Measurements from ENCODE around the gene KRTAP10-3.
A peak's percentile ranks its signal among the peaks of the same experiment; 100 is the strongest.
"Not testable (repeated sequence)": the region's sequence is repeated elsewhere in the genome, so short reads cannot be mapped to it uniquely, and the experiment has no call there.

Gene KRTAP10-3

DNA sequence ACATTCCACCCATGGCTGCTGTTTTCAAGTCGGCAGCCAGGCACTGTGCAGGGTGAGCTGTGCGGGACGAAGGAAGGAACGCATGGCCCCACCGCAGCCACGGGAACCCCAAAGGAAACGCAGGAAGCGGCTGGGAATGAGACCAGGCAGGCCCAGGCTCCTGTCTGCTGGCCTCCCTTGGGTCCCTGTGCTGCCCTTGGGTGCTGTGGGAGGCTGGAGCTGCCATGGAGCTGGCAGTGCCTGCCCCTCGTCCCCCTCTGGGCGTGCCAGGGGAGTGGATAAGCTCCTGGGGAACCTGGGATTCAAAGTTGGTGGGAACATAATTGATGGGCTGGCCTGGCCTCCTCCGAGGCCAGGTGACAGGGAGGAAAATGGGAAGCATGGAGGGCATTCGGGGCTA is 9.7 kb upstream of the KRTAP10-3 start:
- H3K36me3 Mint-ChIP-seq: no peaks in the 10 kb centered on the region
- ATAC-seq (no peak), DNase-seq (ENCODE audit: low spot score in 2 of 2) (no peak)
- no peaks in the 10 kb centered on the region for H3K9me3 Mint-ChIP-seq
- peaks cover 17% of the 10 kb centered on the region for H3K4me1 Mint-ChIP-seq
- no peak overlapping the region for H3K4me3 Mint-ChIP-seq
- H3K27ac Mint-ChIP-seq: no peak overlapping the region

DNA sequence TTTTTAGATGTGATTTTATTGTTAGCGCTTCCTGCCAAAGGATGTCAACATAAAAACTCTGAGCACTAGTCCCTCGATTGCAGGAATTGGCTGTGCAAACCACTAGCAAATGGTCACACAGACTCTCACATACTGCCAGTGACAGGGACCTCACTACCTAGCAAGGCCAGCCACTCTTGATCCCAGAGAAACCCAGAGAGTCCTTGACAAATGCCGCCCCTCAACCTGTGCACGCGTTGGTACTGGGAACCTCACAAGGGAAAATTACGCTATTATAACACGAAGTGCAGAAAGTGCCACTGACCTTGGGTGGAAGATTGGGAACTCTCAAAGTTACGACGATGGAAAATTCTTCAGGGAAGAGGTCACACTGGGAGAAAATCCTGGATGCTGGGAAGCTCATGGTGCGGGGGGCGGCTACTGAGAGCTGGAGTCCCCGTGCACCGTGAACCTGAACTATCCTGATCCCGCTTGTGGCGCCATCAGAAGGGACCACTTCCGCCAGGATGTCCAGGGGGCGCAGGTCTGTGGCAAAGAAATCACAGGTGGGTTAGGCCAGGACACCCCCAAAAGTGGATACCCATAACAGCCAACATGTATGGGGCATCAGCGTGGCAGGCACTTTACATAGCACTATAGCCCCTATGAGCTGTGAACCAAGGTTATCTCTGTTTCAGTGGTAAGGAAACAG is 9.0 kb upstream of the KRTAP10-3 start:
- DNase-seq (ENCODE audit: low spot score in 2 of 2): no peak
- Mint-ChIP-seq H3K4me1 (peaks cover 17% of the 10 kb centered on the region), H3K4me3 (no peak overlapping the region), H3K27ac (no peak overlapping the region), H3K36me3 (no peaks in the 10 kb centered on the region), H3K9me3 (no peaks in the 10 kb centered on the region)
- ATAC-seq: no peak

DNA sequence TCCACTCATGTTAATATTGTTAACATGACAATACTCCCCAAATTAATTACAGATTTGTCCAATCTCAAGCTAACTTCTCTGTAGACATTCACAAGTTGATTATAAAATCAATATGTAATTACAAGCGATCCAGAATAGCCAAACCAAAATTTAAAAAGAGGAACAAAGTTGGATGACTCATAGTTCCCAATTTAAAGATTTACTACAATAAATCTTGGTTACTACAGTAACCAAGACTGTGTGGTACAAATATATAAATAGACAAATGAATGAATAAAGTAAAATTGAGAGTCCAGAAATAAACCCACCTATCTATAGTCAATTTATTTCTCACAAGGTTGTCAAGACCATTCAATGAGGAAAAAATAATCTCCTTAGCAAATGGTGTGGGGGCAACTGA is 7.8 kb upstream of the KRTAP10-3 start:
- no peak for DNase-seq (ENCODE audit: low spot score in 2 of 2)
- Mint-ChIP-seq H3K27ac (no peak overlapping the region), H3K9me3 (no peaks in the 10 kb centered on the region), H3K4me1 (peaks cover 17% of the 10 kb centered on the region), H3K36me3 (no peaks in the 10 kb centered on the region), H3K4me3 (no peak overlapping the region)
- no peak for ATAC-seq

DNA sequence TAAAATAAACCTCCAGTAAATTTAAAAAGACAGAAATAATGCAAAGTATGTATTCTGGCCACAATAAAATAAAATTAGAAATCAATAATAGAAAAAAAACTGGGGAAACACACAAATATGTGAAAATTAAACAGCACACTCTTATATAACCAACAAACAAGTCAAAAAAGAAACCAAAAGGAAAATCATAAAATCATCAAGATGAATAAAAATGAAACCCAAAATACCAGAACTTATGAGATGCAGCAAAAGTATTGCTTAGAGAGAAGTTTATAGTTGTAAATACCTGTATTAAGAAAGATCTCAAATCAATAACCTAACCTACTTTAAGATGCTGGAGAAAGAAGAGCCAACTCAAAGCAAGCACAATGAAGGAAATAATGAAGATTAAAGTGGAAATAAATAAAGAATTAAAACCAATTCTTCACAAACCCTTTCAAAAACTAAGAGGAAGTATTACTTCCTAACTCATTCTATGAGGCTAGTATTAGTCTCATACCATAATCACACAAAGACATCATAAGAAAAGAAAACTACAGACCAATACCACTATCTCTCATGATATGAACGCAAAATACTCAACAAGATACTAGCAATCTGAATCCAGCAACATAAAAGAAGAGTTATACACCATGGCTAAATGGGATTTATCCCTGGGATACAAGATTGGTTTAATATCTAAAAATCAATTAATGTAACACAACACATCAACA is 6.4 kb upstream of the KRTAP10-3 start:
- peaks cover 17% of the 10 kb centered on the region for H3K4me1 Mint-ChIP-seq
- no peak overlapping the region for H3K4me3 Mint-ChIP-seq
- DNase-seq (ENCODE audit: low spot score in 2 of 2) (no peak), ATAC-seq (peak; percentile 69)
- no peaks in the 10 kb centered on the region for H3K36me3 Mint-ChIP-seq
- H3K9me3 Mint-ChIP-seq: peaks cover 5% of the 10 kb centered on the region
- no peak overlapping the region for H3K27ac Mint-ChIP-seq

DNA sequence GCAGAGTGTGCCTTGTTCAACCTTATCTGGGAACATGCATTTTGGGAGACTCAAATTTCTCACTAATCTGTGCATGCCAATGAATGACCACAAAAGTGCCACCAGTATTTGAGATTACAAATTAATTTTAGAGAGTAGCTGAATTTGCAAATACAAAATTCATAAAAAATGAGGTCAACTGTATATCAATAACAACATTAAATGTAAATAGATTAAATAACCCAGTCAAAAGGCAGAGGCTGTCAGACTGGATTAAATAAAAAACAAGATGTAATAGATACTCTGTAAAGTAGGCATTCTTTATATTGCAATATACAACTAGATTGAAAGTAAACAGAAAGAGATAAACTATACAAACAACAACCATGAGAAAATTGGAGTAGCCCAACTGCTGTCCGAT is 5.5 kb upstream of the KRTAP10-3 start:
- H3K36me3 Mint-ChIP-seq: no peaks in the 10 kb centered on the region
- ATAC-seq: no peak
- H3K9me3 Mint-ChIP-seq: peaks cover 5% of the 10 kb centered on the region
- DNase-seq (ENCODE audit: low spot score in 2 of 2): no peak
- peaks cover 12% of the 10 kb centered on the region for H3K4me1 Mint-ChIP-seq
- no peak overlapping the region for H3K4me3 Mint-ChIP-seq
- H3K27ac Mint-ChIP-seq: no peak overlapping the region

DNA sequence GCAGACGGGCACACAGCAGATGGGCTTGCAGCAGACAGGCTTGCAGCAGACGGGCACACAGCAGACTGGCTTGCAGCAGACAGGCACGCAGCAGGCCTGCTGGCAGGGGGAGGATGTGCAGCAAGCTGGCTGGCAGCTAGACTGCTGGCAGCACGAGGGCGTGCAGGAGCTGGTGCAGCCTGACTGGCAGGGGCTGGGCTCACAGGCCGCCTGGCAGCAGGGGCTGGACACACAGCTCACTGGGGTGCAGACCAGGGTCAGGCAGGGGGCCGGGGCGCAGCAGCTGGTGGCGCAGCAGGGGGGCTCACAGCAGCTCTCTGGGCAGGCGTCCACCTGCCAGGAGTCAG is 293 bp downstream of the KRTAP10-3 start:
- not testable (repeated sequence) for H3K4me3 Mint-ChIP-seq, H3K27ac Mint-ChIP-seq, H3K36me3 Mint-ChIP-seq, ATAC-seq, H3K4me1 Mint-ChIP-seq, H3K9me3 Mint-ChIP-seq
- DNase-seq (ENCODE audit: low spot score in 2 of 2): peak in 1 of 2 donors; percentile 42

DNA sequence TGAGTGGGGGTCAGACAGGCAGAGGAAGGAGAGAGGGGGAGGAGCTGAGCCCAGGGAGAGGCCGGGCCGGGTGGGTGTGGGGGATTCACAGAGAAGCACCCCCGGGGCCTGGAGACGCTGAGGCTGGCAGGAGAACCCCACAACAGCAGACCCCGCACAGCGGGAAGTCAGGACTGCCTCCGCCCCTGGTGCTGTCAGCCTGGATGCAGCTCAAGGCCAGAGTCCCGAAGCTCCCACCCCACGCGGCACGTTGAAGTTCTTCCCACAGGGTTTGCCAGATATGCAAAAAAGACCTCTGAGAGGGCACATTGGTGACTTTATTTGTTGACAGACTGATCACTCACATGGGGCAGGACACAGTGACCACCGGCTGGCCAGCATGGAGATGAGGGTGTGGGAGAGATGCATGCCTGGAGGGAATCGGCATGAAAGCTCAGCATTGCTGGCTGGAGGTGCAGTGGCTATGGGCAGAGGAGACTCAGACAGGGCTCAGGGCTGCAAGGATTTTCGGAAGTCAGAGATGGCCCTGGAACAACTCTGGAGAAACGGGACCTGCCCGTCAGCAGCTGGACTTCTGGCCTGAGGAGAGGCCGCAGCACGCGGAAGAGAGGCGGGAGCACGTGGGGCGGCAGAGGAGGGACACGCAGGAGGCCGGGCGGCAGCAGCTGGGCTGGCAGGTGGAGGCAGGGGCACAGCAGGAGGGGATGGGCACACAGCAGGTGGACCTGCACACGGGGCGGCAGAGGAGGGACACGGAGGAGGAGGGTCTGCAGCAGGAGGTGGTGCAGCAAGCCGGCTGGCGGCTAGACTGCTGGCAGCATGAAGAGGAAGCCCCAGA is 885 bp downstream of the KRTAP10-3 start:
- no peaks in the 10 kb centered on the region for H3K36me3 Mint-ChIP-seq
- H3K9me3 Mint-ChIP-seq: peaks cover 5% of the 10 kb centered on the region
- H3K4me3 Mint-ChIP-seq: no peak overlapping the region
- DNase-seq (ENCODE audit: low spot score in 2 of 2) (no peak), ATAC-seq (no peak)
- no peaks in the 10 kb centered on the region for H3K4me1 Mint-ChIP-seq
- H3K27ac Mint-ChIP-seq: no peak overlapping the region

DNA sequence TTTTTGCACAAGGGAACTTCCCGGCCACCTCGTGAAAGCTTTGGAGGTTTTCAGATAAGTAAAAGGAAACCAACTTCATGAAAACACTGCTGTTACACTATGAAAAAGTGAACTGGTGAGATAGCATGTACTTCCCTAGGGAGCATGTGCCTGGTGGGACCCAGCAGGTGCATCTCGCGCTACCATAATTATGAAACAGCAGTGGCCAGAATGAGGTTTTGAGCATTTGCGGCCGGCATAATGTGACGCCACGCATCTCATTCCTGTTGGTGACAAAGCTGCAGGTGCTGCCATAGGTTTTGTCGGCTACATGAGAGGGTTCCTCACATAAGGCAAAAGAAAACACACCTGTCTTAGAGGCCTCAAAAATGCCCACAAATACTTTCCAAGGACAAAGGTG is 1.7 kb downstream of the KRTAP10-3 start:
- Mint-ChIP-seq H3K9me3 (peaks cover 5% of the 10 kb centered on the region), H3K4me3 (no peak overlapping the region), H3K36me3 (no peaks in the 10 kb centered on the region), H3K27ac (no peak overlapping the region), H3K4me1 (no peaks in the 10 kb centered on the region)
- DNase-seq (ENCODE audit: low spot score in 2 of 2) (no peak), ATAC-seq (no peak)

DNA sequence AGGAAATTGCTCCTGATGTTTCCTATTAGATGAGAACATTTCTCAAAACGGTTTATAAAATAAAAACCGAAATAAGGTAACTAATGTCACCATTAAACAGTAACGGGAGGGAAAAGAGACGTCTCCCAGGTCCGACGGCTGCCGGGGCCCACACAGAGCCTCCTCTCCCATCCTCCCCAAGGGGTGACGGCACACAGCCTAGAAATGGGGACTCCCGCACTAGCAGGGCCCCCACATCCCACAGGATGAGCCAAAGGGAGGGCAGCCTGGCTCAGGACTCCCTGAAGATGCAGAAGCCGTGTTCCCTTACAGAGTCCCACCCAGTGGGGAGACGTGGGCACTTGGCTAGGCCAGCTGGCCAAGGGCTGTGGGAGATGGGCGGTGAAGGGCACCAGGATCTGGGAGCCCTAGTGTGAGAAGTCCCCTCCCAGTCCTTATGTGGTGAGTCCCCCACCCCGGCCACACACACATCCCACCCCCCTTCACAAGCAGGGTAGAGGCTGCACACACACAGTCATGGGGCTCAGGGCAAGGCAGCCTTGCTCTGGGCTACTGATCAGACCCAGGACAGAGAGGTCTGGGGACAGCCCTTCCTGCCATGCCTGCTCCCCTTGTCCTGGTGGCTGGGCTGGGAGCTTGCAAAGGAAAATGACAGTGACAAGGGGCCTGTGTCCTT is 3.3 kb downstream of the KRTAP10-3 start:
- H3K27ac Mint-ChIP-seq: no peak overlapping the region
- H3K4me1 Mint-ChIP-seq: no peaks in the 10 kb centered on the region
- no peaks in the 10 kb centered on the region for H3K36me3 Mint-ChIP-seq
- H3K9me3 Mint-ChIP-seq: no peaks in the 10 kb centered on the region
- ATAC-seq: no peak
- peak in 1 of 2 donors; percentile 36 for DNase-seq (ENCODE audit: low spot score in 2 of 2)
- H3K4me3 Mint-ChIP-seq: no peak overlapping the region

DNA sequence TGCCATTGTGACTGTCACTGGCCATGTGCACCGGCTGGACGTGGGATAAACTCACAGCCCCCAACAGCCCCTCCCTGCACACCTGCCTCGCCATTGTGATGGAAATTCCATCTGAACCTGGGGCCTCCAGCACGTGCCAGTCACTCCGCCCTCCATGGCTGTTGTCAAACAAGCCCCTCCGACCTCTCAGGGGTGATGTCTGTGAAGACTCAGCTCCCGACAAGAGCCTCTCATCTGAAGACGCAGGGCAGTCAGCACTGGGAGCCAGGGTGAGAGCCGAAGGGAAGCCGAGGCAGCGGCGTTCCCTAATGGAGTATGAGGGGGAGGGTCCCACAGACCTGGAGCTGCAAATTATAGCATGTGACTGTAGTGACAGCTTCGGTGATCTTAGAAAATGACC is 5.9 kb downstream of the KRTAP10-3 start:
- Mint-ChIP-seq H3K9me3 (peaks cover 1% of the 10 kb centered on the region), H3K36me3 (no peaks in the 10 kb centered on the region), H3K4me3 (no peak overlapping the region), H3K27ac (no peak overlapping the region), H3K4me1 (peaks cover 8% of the 10 kb centered on the region)
- ATAC-seq (no peak), DNase-seq (ENCODE audit: low spot score in 2 of 2) (peak in 1 of 2 donors; percentile 38)

DNA sequence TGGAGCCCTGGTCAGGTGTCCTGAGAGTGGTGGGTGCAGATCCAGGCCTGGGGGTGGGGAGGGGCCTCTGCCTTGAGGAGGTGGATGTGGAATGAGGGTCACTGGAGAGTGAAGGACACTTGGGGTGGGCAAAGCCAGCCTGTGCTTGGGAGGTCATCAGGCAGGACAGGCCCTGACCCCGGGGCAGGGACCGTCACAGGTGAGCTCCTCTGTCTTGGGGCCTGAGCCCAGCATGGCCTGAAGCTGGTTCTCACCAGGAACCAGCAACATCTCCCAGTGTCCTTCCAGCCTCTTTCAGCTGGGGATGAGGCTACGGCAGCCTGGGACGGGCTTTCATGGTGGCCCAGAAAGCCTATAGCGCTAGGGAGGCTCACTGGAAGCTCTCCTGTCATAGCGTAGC is 6.5 kb downstream of the KRTAP10-3 start:
- DNase-seq (ENCODE audit: low spot score in 2 of 2) (peak in 1 of 2 donors; percentile 40), ATAC-seq (no peak)
- H3K4me3 Mint-ChIP-seq: no peak overlapping the region
- H3K27ac Mint-ChIP-seq: no peak overlapping the region
- peaks cover 14% of the 10 kb centered on the region for H3K4me1 Mint-ChIP-seq
- H3K36me3 Mint-ChIP-seq: no peaks in the 10 kb centered on the region
- peaks cover 5% of the 10 kb centered on the region for H3K9me3 Mint-ChIP-seq

DNA sequence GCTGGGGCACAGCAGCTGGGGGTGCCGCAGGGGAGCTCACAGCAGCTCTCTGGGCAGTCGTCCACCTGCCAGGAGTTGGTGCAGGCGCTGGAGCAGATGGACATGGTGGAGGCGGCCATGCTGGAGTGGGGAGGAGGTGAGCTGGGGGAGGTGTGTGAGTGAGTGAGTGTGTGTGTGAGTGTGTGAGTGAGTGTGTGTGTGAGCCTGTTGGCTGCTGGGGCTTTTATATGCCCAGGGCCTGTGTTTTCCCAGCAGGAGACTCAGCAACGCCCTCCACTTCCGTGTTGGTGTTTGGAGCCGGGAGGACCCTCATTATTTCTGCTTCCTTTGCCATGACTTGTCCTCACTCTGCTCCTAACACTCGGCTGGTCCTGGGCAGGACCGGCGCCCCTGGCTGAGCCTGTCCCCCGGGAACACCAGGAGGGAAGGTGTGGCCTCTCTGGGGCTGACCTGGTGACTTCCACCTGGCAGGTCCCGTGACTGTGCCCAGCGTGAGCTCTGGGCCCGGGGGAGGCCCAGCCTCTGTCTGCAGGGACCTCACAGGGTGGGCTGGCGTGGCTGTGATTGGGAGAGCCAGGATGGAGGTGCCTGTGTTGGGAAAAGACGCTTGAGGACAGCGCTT is 7.1 kb downstream of the KRTAP10-3 start, which contains the start of gene KRTAP10-2:
KRTAP10-2 (minus strand) TSS at position 166 of the 622 bp plus-strand sequence; CDS start at position 119, 47 bp downstream.
- ATAC-seq (no peak), DNase-seq (ENCODE audit: low spot score in 2 of 2) (peak in 1 of 2 donors; percentile 37)
- H3K4me3 Mint-ChIP-seq: no peak within 1 kb of the TSS
- no peaks in the 10 kb centered on the region for H3K36me3 Mint-ChIP-seq
- no peak within 1 kb of the TSS for H3K27ac Mint-ChIP-seq
- peaks cover 12% of the 10 kb centered on the region for H3K9me3 Mint-ChIP-seq
- peaks cover 16% of the 10 kb centered on the region for H3K4me1 Mint-ChIP-seq

DNA sequence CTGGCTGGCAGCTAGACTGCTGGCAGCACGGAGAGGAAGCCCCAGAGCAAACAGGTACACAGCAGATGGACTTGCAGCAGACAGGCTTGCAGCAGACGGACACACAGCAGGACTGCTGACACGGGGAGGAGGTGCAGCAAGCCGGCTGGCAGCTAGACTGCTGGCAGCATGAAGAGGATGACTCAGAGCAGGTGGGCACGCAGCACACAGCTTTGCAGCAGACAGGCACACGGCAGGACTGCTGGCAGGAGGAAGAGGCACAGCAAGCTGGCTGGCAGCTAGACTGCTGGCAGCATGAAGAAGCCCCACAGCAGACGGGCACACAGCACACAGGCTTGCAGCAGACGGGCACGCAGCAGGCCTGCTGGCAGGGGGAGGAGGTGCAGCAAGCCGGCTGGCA is 7.8 kb downstream of the KRTAP10-3 start:
- H3K4me3 Mint-ChIP-seq: no peak overlapping the region
- H3K9me3 Mint-ChIP-seq: peaks cover 12% of the 10 kb centered on the region
- no peaks in the 10 kb centered on the region for H3K36me3 Mint-ChIP-seq
- ATAC-seq (no peak), DNase-seq (ENCODE audit: low spot score in 2 of 2) (peak in 1 of 2 donors; percentile 29)
- H3K4me1 Mint-ChIP-seq: peaks cover 16% of the 10 kb centered on the region
- H3K27ac Mint-ChIP-seq: no peak overlapping the region

DNA sequence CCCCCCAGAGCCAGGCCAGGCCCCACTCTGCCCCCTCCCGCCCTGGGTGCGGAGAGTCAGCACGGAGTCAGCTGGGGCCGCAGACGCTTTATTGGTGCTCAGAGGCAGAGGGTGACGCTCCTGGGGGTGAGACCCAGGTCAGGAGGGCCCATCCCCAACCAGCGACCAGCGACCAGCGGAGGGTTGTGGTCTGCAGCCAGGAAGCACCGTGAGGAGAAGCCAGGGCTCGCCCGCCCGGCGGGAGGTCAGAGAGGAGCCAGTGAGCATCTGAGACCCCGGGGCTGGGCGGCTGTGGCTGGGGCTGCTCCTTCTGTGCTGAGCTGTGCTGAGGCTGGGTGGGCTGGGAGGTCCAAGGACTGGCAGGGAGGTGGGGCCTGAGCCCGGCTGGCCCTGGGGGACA is 8.3 kb downstream of the KRTAP10-3 start:
- not testable (repeated sequence) for ATAC-seq, H3K27ac Mint-ChIP-seq, H3K36me3 Mint-ChIP-seq, H3K4me3 Mint-ChIP-seq
- Mint-ChIP-seq H3K9me3 (peaks cover 17% of the 10 kb centered on the region), H3K4me1 (peaks cover 16% of the 10 kb centered on the region)
- DNase-seq (ENCODE audit: low spot score in 2 of 2): peak in 1 of 2 donors; percentile 32

Measured in stimulated activated effector memory CD8-positive, alpha-beta T cell treated with anti-CD3 and anti-CD28 coated beads, Interleukin-12 subunit alpha, Interleukin-12 subunit beta, amount 100 ng/mL, for 72 hours (primary cell).